ENCODE measurements around the gene ANKS1B.
"Not testable (repeated sequence)": the region's sequence is repeated elsewhere in the genome, so short reads cannot be mapped to it uniquely, and the experiment has no call there.

DNA sequence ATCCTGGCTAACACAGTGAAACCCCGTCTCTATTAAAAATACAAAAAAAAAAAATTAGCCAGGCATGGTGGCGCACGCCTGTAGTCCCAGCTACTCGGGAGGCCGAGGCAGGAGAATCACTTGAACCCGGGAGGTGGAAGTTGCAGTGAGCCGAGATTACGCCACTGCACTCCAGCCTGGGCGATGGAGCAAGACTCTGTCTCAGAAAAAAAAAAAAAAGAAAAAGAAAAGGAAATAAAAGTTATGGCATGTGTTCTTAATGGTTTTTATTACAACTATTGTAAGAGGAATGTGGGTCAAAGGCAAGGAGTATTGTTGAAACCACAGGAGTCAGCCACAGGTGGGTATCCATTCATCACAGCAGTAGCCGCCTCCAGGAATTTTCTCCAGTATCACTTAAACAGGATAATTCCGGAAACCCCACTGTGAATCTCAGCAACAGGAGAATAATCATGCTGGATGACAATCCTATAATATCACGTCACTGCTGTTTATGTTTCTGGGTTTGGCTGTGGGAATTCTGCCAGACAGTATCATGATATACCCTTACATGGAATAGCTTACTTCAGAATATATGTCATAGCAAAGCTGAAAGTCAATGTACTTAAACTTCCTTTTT, 1147.5 kb downstream of the ANKS1B start:
- TF ChIP-seq, protein P1, sequence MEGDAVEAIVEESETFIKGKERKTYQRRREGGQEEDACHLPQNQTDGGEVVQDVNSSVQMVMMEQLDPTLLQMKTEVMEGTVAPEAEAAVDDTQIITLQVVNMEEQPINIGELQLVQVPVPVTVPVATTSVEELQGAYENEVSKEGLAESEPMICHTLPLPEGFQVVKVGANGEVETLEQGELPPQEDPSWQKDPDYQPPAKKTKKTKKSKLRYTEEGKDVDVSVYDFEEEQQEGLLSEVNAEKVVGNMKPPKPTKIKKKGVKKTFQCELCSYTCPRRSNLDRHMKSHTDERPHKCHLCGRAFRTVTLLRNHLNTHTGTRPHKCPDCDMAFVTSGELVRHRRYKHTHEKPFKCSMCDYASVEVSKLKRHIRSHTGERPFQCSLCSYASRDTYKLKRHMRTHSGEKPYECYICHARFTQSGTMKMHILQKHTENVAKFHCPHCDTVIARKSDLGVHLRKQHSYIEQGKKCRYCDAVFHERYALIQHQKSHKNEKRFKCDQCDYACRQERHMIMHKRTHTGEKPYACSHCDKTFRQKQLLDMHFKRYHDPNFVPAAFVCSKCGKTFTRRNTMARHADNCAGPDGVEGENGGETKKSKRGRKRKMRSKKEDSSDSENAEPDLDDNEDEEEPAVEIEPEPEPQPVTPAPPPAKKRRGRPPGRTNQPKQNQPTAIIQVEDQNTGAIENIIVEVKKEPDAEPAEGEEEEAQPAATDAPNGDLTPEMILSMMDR (IDR thresholded peaks at IDR 0.05) = not testable (repeated sequence)
- not testable (repeated sequence) for TF ChIP-seq POLR2A (IDR thresholded peaks at IDR 0.05)
